HG03025 (cell line): ENCODE results near the gene SCYGR1.
"Not testable (repeated sequence)": the region's sequence is repeated elsewhere in the genome, so short reads cannot be mapped to it uniquely, and the experiment has no call there.

Source experiments
- ATAC-seq: cut with Tn5 transposase; IDR thresholded peaks from one replicate; pipeline ENCODE4 v1.9.1; 2021; ENCODE audit warnings: mild to moderate bottlenecking, moderate library complexity; ENCODE audit not compliant: unreplicated experiment, low FRiP score

SCYGR1 gene

GRCh38 chr2:227404585-227405271 lies 17.0 kb upstream of the SCYGR1 start:
- no peak for ATAC-seq

GRCh38 chr2:227402959-227403358 lies 15.2 kb upstream of the SCYGR1 start:
- ATAC-seq: no peak

GRCh38 chr2:227402321-227402720 lies 14.6 kb upstream of the SCYGR1 start:
- ATAC-seq: no peak

- ATAC-seq: no peak
Observed at GRCh38 chr2:227401550-227401949, 13.8 kb upstream of the SCYGR1 start.

- ATAC-seq: no peak
Observed at GRCh38 chr2:227398684-227399670, 11.2 kb upstream of the SCYGR1 start.

- no peak for ATAC-seq
Observed at GRCh38 chr2:227397562-227397961, 9.8 kb upstream of the SCYGR1 start.

- no peak for ATAC-seq
Observed at GRCh38 chr2:227395556-227395955, 7.8 kb upstream of the SCYGR1 start.

- no peak for ATAC-seq
Observed at GRCh38 chr2:227394401-227394800, 6.7 kb upstream of the SCYGR1 start.

- no peak for ATAC-seq
Observed at GRCh38 chr2:227390468-227391256, 2.9 kb upstream of the SCYGR1 start.

- no peak for ATAC-seq
Observed at GRCh38 chr2:227389661-227390060, 1.9 kb upstream of the SCYGR1 start.

- no peak for ATAC-seq
Observed at GRCh38 chr2:227389231-227389630, 1.5 kb upstream of the SCYGR1 start.

GRCh38 chr2:227388537-227389011 lies 825 bp upstream of the SCYGR1 start:
- ATAC-seq: no peak

- no peak for ATAC-seq
Observed at GRCh38 chr2:227386630-227387029, 1.1 kb downstream of the SCYGR1 start.

GRCh38 chr2:227383686-227384085 lies 4.1 kb downstream of the SCYGR1 start:
- no peak for ATAC-seq

GRCh38 chr2:227382241-227382835 lies 5.4 kb downstream of the SCYGR1 start:
- not testable (repeated sequence) for ATAC-seq

GRCh38 chr2:227379095-227379494 lies 8.7 kb downstream of the SCYGR1 start, which contains the start of gene TM4SF20:
Gene TM4SF20, minus strand, starts transcription at chr2:227379306. Its CDS starts 38 bp downstream, at chr2:227379268.
- ATAC-seq: no peak

GRCh38 chr2:227378371-227378782 lies 9.4 kb downstream of the SCYGR1 start:
- ATAC-seq: no peak

GRCh38 chr2:227377467-227378351 lies 10.0 kb downstream of the SCYGR1 start:
- no peak for ATAC-seq
